Breast epithelium (tissue), 4 donors: ENCODE data around the gene NAP1L1. TPM values are rescaled to one million over a fixed set of nuclear protein-coding genes. Genes with fewer than 3 reads are reported as not detected.

ENCODE experiments used
- DNase-seq, 2 donors: peaks; one replicate each; pipeline ENCODE4 v3.0.0-alpha.2; 2019; ENCODE audit warnings: low spot score in 2 of 2
- H3K27ac ChIP-seq, 2 donors: fragments of 200-600 bp; sonication (generic) in 1 of 2; one replicate each; pipeline ENCODE4 v1.5.1; 2016 to 2019; ENCODE audit warnings: mild to moderate bottlenecking in 1 of 2
- H3K27me3 ChIP-seq, 2 donors: fragments of 200-600 bp; sonication (generic) in 1 of 2; one replicate each; pipeline versions ENCODE4 v1.5.1 to v1.6.0; 2017 to 2019; ENCODE audit warnings: control low read depth in 1 of 2, mild to moderate bottlenecking in 1 of 2
- H3K36me3 ChIP-seq: fragments of 200-600 bp; one replicate; pipeline ENCODE4 v1.5.1; 2019
- H3K4me1 ChIP-seq, 2 donors: fragments of 200-600 bp; sonication (generic); one replicate each; pipeline ENCODE4 v1.5.1; 2016 to 2019; ENCODE audit warnings: control low read depth in 1 of 2
- H3K4me3 ChIP-seq, 3 donors: fragments of 200-600 bp; sonication (generic); 1 replicate in 2 of 3; 2 replicates in 1 of 3; pipeline ENCODE4 v1.5.1; 2016 to 2019; ENCODE audit warnings: mild to moderate bottlenecking in 3 of 3, moderate library complexity in 2 of 3
- H3K9me3 ChIP-seq, 2 donors: fragments of 200-600 bp; sonication (generic) in 1 of 2; one replicate each; pipeline ENCODE4 v1.5.1; 2016 to 2019; ENCODE audit warnings: control low read depth in 1 of 2
- CTCF ChIP-seq, 3 donors: fragments of 450-650 bp; IDR thresholded peaks; one replicate each; pipeline ENCODE4 v1.5.1; 2016 to 2017; ENCODE audit warnings: antibody characterized with exemption in 3 of 3, mild to moderate bottlenecking in 3 of 3, moderate library complexity in 3 of 3
- POLR2A ChIP-seq: fragments of 450-650 bp; IDR thresholded peaks from one replicate; pipeline ENCODE4 v1.6.1; 2016; ENCODE audit warnings: antibody characterized with exemption, mild to moderate bottlenecking, moderate library complexity
- POLR2AphosphoS5 ChIP-seq, 3 donors: sonication (generic); formaldehyde crosslinking; IDR thresholded peaks; one replicate each; pipeline ENCODE4 v1.6.1; 2017; ENCODE audit warnings: antibody characterized with exemption in 3 of 3
- intact Hi-C: fragments of 100-400 bp; cut with DNase I; formaldehyde crosslinking; loops from one replicate; pipeline ENCODE4 v1.15.1; 2023; ENCODE audit warnings: low total_unique reads
- total RNA-seq, 3 donors: library from RNA; depleted of rRNA; stranded (reverse); fragments of >200 nt; gene quantifications; one replicate each; pipeline ENCODE4 v1.1.0, GENCODE V29; 2016

NAP1L1 gene
- total RNA-seq, 3 donors from 2014 or later = 356 to 419 (median 394) TPM

DNA sequence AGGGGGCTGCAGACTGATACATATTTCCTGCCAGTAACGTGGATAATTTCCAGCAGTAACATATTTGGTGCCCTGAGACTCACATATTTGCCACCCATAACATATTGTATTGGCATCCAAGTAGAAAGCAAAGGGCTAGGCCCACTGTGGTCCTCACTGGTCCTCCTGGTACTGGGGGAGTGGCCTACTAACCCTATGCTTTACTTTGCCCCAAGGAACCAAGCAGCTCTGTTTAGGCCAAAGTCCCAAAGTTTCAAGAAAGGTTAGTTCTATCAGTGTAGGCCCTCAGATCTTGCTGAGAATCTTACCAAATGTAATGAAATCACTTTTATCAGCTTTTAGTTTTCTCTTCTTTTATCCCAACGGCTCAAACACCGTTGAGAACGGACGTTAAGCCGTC, 35.4 kb upstream of the NAP1L1 start:
- Histone ChIP-seq H3K36me3 (no peaks in the 10 kb centered on the region), H3K4me1 (no peaks in the 10 kb centered on the region), H3K9me3 (no peaks in the 10 kb centered on the region), H3K4me3 (no peak overlapping the region), H3K27me3 (no peaks in the 10 kb centered on the region), H3K27ac (no peak overlapping the region)
- TF ChIP-seq POLR2AphosphoS5 (IDR thresholded peaks at IDR 0.05) (no peak), CTCF (IDR thresholded peaks at IDR 0.05) (no peak), POLR2A (no peak)
- intact Hi-C loops = no loop called here
- DNase-seq = no peak

DNA sequence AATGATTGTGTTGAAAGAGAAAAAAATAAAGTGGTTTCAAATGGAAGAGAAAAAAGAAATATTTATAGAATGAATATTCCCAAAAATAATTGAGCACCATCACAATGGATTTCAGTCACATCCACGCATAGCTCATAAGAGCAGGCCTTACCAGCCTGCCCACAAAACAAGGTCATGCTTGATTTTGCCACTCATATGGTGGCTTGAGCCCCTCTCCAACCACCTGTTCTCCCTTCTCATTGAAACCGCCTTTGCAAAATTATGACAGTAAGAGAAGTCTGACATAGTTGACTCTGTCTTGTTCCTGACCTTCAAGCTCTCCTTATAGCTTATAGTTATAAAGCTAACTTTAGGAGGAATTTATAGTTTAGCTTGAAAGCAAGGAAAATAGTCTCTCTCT, 33.3 kb upstream of the NAP1L1 start:
- H3K36me3 ChIP-seq = no peaks in the 10 kb centered on the region
- no peak overlapping the region for H3K27ac ChIP-seq
- intact Hi-C loops = no loop called here
- H3K27me3 ChIP-seq = no peaks in the 10 kb centered on the region
- H3K4me3 ChIP-seq = no peak overlapping the region
- H3K9me3 ChIP-seq = no peaks in the 10 kb centered on the region
- DNase-seq = no peak
- TF ChIP-seq POLR2AphosphoS5 (IDR thresholded peaks at IDR 0.05) (no peak), POLR2A (no peak), CTCF (IDR thresholded peaks at IDR 0.05) (no peak)
- no peaks in the 10 kb centered on the region for H3K4me1 ChIP-seq

GRCh38 chr12:76117067-76117691, 32.7 kb upstream of the NAP1L1 start:
- Histone ChIP-seq H3K27ac (no peak overlapping the region), H3K4me1 (no peaks in the 10 kb centered on the region), H3K36me3 (no peaks in the 10 kb centered on the region), H3K27me3 (no peaks in the 10 kb centered on the region), H3K9me3 (no peaks in the 10 kb centered on the region), H3K4me3 (no peak overlapping the region)
- TF ChIP-seq POLR2AphosphoS5 (IDR thresholded peaks at IDR 0.05) (no peak), CTCF (IDR thresholded peaks at IDR 0.05) (no peak), POLR2A (no peak)
- no peak for DNase-seq
- intact Hi-C loops = no loop called here

GRCh38 chr12:76113800-76114757, 29.6 kb upstream of the NAP1L1 start:
- no peak overlapping the region for H3K27ac ChIP-seq
- no peaks in the 10 kb centered on the region for H3K9me3 ChIP-seq
- no peaks in the 10 kb centered on the region for H3K27me3 ChIP-seq
- no peak for DNase-seq
- intact Hi-C loops = no loop called here
- H3K4me1 ChIP-seq = no peaks in the 10 kb centered on the region
- H3K36me3 ChIP-seq = no peaks in the 10 kb centered on the region
- TF ChIP-seq POLR2AphosphoS5 (IDR thresholded peaks at IDR 0.05) (no peak), CTCF (IDR thresholded peaks at IDR 0.05) (no peak), POLR2A (no peak)
- H3K4me3 ChIP-seq = no peak overlapping the region

- intact Hi-C loops = no loop called here
- Histone ChIP-seq H3K27ac (no peak overlapping the region), H3K9me3 (no peaks in the 10 kb centered on the region), H3K36me3 (no peaks in the 10 kb centered on the region), H3K4me3 (no peak overlapping the region), H3K27me3 (no peaks in the 10 kb centered on the region), H3K4me1 (no peaks in the 10 kb centered on the region)
- DNase-seq = no peak
- TF ChIP-seq POLR2A (no peak), POLR2AphosphoS5 (IDR thresholded peaks at IDR 0.05) (no peak)
These were observed 26.8 kb upstream of the NAP1L1 start for GRCh38 chr12:76111209-76111749.
